Measurements from ENCODE around the gene LIMS2.

LIMS2 gene

GRCh38 chr2:127611076-127611925, 64.0 kb downstream of the LIMS2 start:
- H3K36me3 ChIP-seq (ENCODE audit: control insufficient read depth, insufficient read depth, low read length) = no peaks in the 10 kb centered on the region
- H3K18ac ChIP-seq (ENCODE audit: low read length) = no peak overlapping the region
- H3K4me3 ChIP-seq (ENCODE audit: low read length) = no peak overlapping the region
- no peaks in the 10 kb centered on the region for H3K79me2 ChIP-seq (ENCODE audit: control insufficient read depth, insufficient read depth, low read length)
- no peak overlapping the region for H3K56ac ChIP-seq (ENCODE audit: low read length)
- no peak overlapping the region for H4K8ac ChIP-seq (ENCODE audit: low read depth, low read length)
- no peak overlapping the region for H4K5ac ChIP-seq (ENCODE audit: low read length)
- DNase-seq = no peak
- no peaks in the 10 kb centered on the region for H3K27me3 ChIP-seq (ENCODE audit: insufficient read depth, low read length, poor library complexity)
- no peak overlapping the region for H3K4me2 ChIP-seq (ENCODE audit: low read length)
- no peak overlapping the region for H3K9ac ChIP-seq (ENCODE audit: low read length)
- no peak overlapping the region for H2BK5ac ChIP-seq (ENCODE audit: low read length)
- WGBS (ENCODE audit: extremely low coverage, insufficient coverage, low lambda C conversion rate) = no CpG with 5 or more reads among the region's 11 CpGs
- no peak overlapping the region for H3K4ac ChIP-seq (ENCODE audit: low read depth, low read length)
- H3K4me1 ChIP-seq (ENCODE audit: control insufficient read depth, low read depth, low read length) = no peaks in the 10 kb centered on the region
- H3K27ac ChIP-seq (ENCODE audit: low read depth, low read length) = no peak overlapping the region
- no peak overlapping the region for H2BK120ac ChIP-seq (ENCODE audit: low read depth, low read length)
- H3K23ac ChIP-seq (ENCODE audit: low read length) = no peak overlapping the region
- no peaks in the 10 kb centered on the region for H3K79me1 ChIP-seq (ENCODE audit: low read length)
- H2BK15ac ChIP-seq (replicated peaks; ENCODE audit: low read depth) = no peak overlapping the region
- no peak overlapping the region for H2AK5ac ChIP-seq (ENCODE audit: low read length)

DNA sequence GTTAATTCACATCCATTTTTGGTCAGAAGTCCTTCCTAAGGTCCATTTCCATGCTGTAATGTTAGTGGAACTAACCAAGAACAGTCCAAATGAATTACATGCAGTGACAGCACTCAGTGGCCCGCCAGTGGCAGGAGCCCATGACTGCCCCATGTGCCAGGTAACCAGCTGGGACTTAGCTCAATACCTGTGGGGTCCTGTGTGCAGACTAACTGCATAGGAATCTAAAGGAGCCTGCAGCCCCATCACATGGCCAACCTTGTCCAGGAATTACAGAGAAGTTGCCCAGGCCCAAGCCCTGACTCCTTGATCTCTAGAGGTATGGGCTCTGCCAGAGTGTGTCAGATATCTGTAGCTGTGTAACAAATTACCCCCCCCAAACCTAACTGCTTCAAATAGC, 64.8 kb downstream of the LIMS2 start:
- Histone ChIP-seq H2AK5ac (ENCODE audit: low read length) (no peak overlapping the region), H3K4me2 (ENCODE audit: low read length) (no peak overlapping the region), H4K8ac (ENCODE audit: low read depth, low read length) (no peak overlapping the region), H4K5ac (ENCODE audit: low read length) (no peak overlapping the region), H3K36me3 (ENCODE audit: control insufficient read depth, insufficient read depth, low read length) (no peaks in the 10 kb centered on the region), H3K27ac (ENCODE audit: low read depth, low read length) (no peak overlapping the region), H3K23ac (ENCODE audit: low read length) (no peak overlapping the region), H3K56ac (ENCODE audit: low read length) (no peak overlapping the region), H3K9ac (ENCODE audit: low read length) (no peak overlapping the region), H3K4ac (ENCODE audit: low read depth, low read length) (no peak overlapping the region), H2BK120ac (ENCODE audit: low read depth, low read length) (no peak overlapping the region), H3K79me2 (ENCODE audit: control insufficient read depth, insufficient read depth, low read length) (no peaks in the 10 kb centered on the region), H3K4me1 (ENCODE audit: control insufficient read depth, low read depth, low read length) (no peaks in the 10 kb centered on the region), H3K18ac (ENCODE audit: low read length) (no peak overlapping the region), H3K79me1 (ENCODE audit: low read length) (no peaks in the 10 kb centered on the region), H2BK5ac (ENCODE audit: low read length) (no peak overlapping the region), H2BK15ac (replicated peaks; ENCODE audit: low read depth) (no peak overlapping the region), H3K4me3 (ENCODE audit: low read length) (no peak overlapping the region), H3K27me3 (ENCODE audit: insufficient read depth, low read length, poor library complexity) (no peaks in the 10 kb centered on the region)
- DNase-seq = no peak
- WGBS (ENCODE audit: extremely low coverage, insufficient coverage, low lambda C conversion rate) = no CpG with 5 or more reads among the region's 1 CpG

GRCh38 chr2:127609818-127610217, 65.5 kb downstream of the LIMS2 start:
- Histone ChIP-seq H2BK120ac (ENCODE audit: low read depth, low read length) (no peak overlapping the region), H2BK5ac (ENCODE audit: low read length) (no peak overlapping the region), H3K9ac (ENCODE audit: low read length) (no peak overlapping the region), H4K5ac (ENCODE audit: low read length) (no peak overlapping the region), H3K4ac (ENCODE audit: low read depth, low read length) (no peak overlapping the region), H4K8ac (ENCODE audit: low read depth, low read length) (no peak overlapping the region), H3K36me3 (ENCODE audit: control insufficient read depth, insufficient read depth, low read length) (no peaks in the 10 kb centered on the region), H2AK5ac (ENCODE audit: low read length) (no peak overlapping the region), H3K79me2 (ENCODE audit: control insufficient read depth, insufficient read depth, low read length) (no peaks in the 10 kb centered on the region), H2BK15ac (replicated peaks; ENCODE audit: low read depth) (no peak overlapping the region), H3K27me3 (ENCODE audit: insufficient read depth, low read length, poor library complexity) (no peaks in the 10 kb centered on the region), H3K4me2 (ENCODE audit: low read length) (no peak overlapping the region), H3K4me3 (ENCODE audit: low read length) (no peak overlapping the region), H3K79me1 (ENCODE audit: low read length) (no peaks in the 10 kb centered on the region), H3K4me1 (ENCODE audit: control insufficient read depth, low read depth, low read length) (no peaks in the 10 kb centered on the region), H3K56ac (ENCODE audit: low read length) (no peak overlapping the region), H3K18ac (ENCODE audit: low read length) (no peak overlapping the region), H3K27ac (ENCODE audit: low read depth, low read length) (no peak overlapping the region), H3K23ac (ENCODE audit: low read length) (no peak overlapping the region)
- no peak for DNase-seq
- no CpG with 5 or more reads among the region's 8 CpGs for WGBS (ENCODE audit: extremely low coverage, insufficient coverage, low lambda C conversion rate)

DNA sequence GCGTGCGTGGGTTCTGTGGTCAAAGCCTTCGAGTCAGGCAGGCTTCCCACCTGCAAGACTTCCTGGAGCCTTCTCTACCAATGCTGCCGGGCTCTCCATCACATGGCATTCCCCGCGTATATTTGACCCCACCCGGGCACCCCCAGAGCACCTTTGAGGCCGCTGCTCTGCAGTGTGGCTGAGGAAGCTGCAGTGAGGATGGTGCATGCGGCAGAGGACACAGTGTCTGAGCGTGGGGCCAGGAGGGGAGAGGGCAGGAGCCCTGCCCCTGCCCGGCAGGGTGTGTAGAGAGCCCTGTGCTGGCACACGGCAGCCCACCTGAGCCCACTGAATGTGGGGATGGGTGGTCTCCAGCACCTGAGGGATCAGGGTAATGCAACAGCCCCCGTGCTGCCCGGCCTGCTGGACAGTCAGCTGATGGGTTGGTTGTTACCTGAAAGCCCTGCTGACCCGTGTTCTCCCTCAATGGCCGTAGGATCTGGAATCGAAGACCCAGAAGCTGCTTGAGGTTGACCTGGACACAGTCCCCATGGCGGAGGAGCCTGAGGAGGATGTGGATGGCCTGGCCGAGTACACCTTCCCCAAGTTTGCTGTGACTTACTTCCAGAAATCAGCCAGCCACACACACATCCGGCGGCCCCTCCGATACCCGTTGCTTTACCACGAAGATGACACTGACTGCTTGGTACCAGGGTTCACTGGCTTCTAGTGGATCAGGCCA, 66.1 kb downstream of the LIMS2 start:
- no peak overlapping the region for H3K4me3 ChIP-seq (ENCODE audit: low read length)
- no peak overlapping the region for H3K18ac ChIP-seq (ENCODE audit: low read length)
- H4K5ac ChIP-seq (ENCODE audit: low read length) = no peak overlapping the region
- H3K79me2 ChIP-seq (ENCODE audit: control insufficient read depth, insufficient read depth, low read length) = no peaks in the 10 kb centered on the region
- no peak overlapping the region for H3K9ac ChIP-seq (ENCODE audit: low read length)
- H3K27ac ChIP-seq (ENCODE audit: low read depth, low read length) = no peak overlapping the region
- no peaks in the 10 kb centered on the region for H3K79me1 ChIP-seq (ENCODE audit: low read length)
- no peak overlapping the region for H2AK5ac ChIP-seq (ENCODE audit: low read length)
- H2BK15ac ChIP-seq (replicated peaks; ENCODE audit: low read depth) = no peak overlapping the region
- WGBS (ENCODE audit: extremely low coverage, insufficient coverage, low lambda C conversion rate) = no CpG with 5 or more reads among the region's 24 CpGs
- H2BK5ac ChIP-seq (ENCODE audit: low read length) = no peak overlapping the region
- DNase-seq = no peak
- no peaks in the 10 kb centered on the region for H3K27me3 ChIP-seq (ENCODE audit: insufficient read depth, low read length, poor library complexity)
- H3K4me1 ChIP-seq (ENCODE audit: control insufficient read depth, low read depth, low read length) = no peaks in the 10 kb centered on the region
- H3K4ac ChIP-seq (ENCODE audit: low read depth, low read length) = no peak overlapping the region
- H3K36me3 ChIP-seq (ENCODE audit: control insufficient read depth, insufficient read depth, low read length) = no peaks in the 10 kb centered on the region
- no peak overlapping the region for H2BK120ac ChIP-seq (ENCODE audit: low read depth, low read length)
- no peak overlapping the region for H4K8ac ChIP-seq (ENCODE audit: low read depth, low read length)
- no peak overlapping the region for H3K23ac ChIP-seq (ENCODE audit: low read length)
- H3K56ac ChIP-seq (ENCODE audit: low read length) = no peak overlapping the region
- H3K4me2 ChIP-seq (ENCODE audit: low read length) = no peak overlapping the region

DNA sequence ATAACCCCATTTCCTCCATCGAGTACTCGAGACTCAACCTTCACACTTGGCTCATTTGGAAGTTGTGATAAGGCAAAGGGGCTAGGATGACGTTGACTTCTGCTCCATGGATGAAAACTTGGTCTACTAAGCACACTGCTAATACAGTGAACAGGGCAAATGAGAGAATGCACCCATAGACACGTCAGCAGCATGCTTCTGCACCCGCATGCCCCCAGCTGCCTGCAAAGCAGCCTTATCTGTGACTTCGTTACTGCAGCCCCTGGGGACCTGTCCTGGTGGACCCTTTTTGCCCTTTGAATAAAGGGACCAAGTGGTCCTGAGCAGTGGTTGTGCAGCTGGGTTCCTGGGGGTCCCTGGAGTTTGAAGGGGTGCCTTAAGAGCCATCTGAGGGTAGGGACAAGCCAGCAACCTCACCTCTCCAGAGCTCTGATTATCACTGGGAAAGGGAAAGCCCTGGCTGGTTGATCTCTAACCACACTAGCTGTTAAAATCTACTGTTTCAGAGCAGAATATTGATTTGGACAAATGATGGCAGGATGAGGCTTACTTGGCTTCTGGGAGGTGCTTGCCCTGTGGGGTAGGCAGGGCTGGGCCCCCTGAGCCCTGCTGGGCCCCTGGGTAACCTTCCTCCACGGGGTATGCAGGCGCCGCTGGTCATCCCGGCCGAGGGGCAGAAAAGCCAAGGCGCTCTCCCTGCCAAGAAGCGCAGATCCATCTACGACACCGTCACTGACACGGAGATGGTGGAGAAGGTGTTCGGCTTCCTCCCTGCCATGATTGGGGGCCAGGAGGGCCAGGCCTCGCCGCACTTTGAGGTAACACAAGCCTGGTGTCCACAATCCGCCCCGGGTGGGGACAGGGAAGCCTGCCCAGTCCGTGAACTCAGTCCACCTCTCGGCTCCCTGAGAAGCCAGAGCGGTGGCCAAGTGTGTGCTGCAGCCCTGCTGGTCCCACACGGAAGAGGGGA, 67.0 kb downstream of the LIMS2 start:
- no peak overlapping the region for H2AK5ac ChIP-seq (ENCODE audit: low read length)
- H3K4me1 ChIP-seq (ENCODE audit: control insufficient read depth, low read depth, low read length) = no peaks in the 10 kb centered on the region
- no peaks in the 10 kb centered on the region for H3K79me1 ChIP-seq (ENCODE audit: low read length)
- no peak overlapping the region for H3K23ac ChIP-seq (ENCODE audit: low read length)
- WGBS (ENCODE audit: extremely low coverage, insufficient coverage, low lambda C conversion rate) = no CpG with 5 or more reads among the region's 25 CpGs
- H4K8ac ChIP-seq (ENCODE audit: low read depth, low read length) = no peak overlapping the region
- no peak overlapping the region for H3K4ac ChIP-seq (ENCODE audit: low read depth, low read length)
- H3K56ac ChIP-seq (ENCODE audit: low read length) = no peak overlapping the region
- H3K36me3 ChIP-seq (ENCODE audit: control insufficient read depth, insufficient read depth, low read length) = no peaks in the 10 kb centered on the region
- H3K79me2 ChIP-seq (ENCODE audit: control insufficient read depth, insufficient read depth, low read length) = no peaks in the 10 kb centered on the region
- no peak overlapping the region for H2BK5ac ChIP-seq (ENCODE audit: low read length)
- H3K4me3 ChIP-seq (ENCODE audit: low read length) = no peak overlapping the region
- H3K4me2 ChIP-seq (ENCODE audit: low read length) = no peak overlapping the region
- H2BK15ac ChIP-seq (replicated peaks; ENCODE audit: low read depth) = no peak overlapping the region
- H2BK120ac ChIP-seq (ENCODE audit: low read depth, low read length) = no peak overlapping the region
- H3K18ac ChIP-seq (ENCODE audit: low read length) = no peak overlapping the region
- H3K27ac ChIP-seq (ENCODE audit: low read depth, low read length) = no peak overlapping the region
- no peak overlapping the region for H4K5ac ChIP-seq (ENCODE audit: low read length)
- no peaks in the 10 kb centered on the region for H3K27me3 ChIP-seq (ENCODE audit: insufficient read depth, low read length, poor library complexity)
- H3K9ac ChIP-seq (ENCODE audit: low read length) = no peak overlapping the region
- DNase-seq = no peak
